Heart left ventricle (tissue), 13 donors: Measurements from ENCODE around the gene FAM83C.

ENCODE experiments used
- POLR2A ChIP-seq, 2 donors: fragments of 450-650 bp; IDR thresholded peaks; one replicate each; pipeline ENCODE4 v1.6.1; 2017; ENCODE audit warnings: antibody characterized with exemption in 2 of 2, mild to moderate bottlenecking in 2 of 2, moderate library complexity in 2 of 2
- TF ChIP-seq, protein P1 (sequence below), 12 donors: fragments of 200-600 bp; sonication (generic) in 4 of 12; IDR thresholded peaks; one replicate each; pipeline versions ENCODE4 v1.5.0 to v1.8.0; 2018 to 2022; ENCODE audit warnings: antibody characterized with exemption in 12 of 12, mild to moderate bottlenecking in 5 of 12
- donor health status: ischemic (EF 13 %, LVEDD 7.1; RV severe dilation, severe dysfunction).
- donor health status: DM: no; HTN: yes; CAD: no.
- donor health status: DM: no; HTN: no; CAD: no.
- donor health status: ischemic (EF 25% LVEDD 6.9; RV normal size, moderate dysfunction).
- donor health status: ischemic (EF 25% LVEDD 5.7; RV mildly dilated, moderate dysfunction).
- donor health status: ischemic (EF 35%, LVEDD 5.7; RV mildly dilated, moderate dysfunction).
- donor health status: nonischemic (EF 11% LVEDD 7.7; RV severe dilation, severe dysfunction).
- donor health status: DM: yes; HTN: yes; CAD: no.
- donor health status: PGD.
- donor health status: ischemic (EF 29% LVEDD 5.4; RV normal size, mild dysfunction).
- donor health status: nonischemic (EF 23%, LVEDD 6.1; RV moderate dilation, normal function).

- TF ChIP-seq, protein P1, sequence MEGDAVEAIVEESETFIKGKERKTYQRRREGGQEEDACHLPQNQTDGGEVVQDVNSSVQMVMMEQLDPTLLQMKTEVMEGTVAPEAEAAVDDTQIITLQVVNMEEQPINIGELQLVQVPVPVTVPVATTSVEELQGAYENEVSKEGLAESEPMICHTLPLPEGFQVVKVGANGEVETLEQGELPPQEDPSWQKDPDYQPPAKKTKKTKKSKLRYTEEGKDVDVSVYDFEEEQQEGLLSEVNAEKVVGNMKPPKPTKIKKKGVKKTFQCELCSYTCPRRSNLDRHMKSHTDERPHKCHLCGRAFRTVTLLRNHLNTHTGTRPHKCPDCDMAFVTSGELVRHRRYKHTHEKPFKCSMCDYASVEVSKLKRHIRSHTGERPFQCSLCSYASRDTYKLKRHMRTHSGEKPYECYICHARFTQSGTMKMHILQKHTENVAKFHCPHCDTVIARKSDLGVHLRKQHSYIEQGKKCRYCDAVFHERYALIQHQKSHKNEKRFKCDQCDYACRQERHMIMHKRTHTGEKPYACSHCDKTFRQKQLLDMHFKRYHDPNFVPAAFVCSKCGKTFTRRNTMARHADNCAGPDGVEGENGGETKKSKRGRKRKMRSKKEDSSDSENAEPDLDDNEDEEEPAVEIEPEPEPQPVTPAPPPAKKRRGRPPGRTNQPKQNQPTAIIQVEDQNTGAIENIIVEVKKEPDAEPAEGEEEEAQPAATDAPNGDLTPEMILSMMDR (IDR thresholded peaks at IDR 0.05), result no peak
- no peak for TF ChIP-seq POLR2A (IDR thresholded peaks at IDR 0.05)
These were observed 41.4 kb upstream of the FAM83C start for GRCh38 chr20:35333606-35334005.
